ENCODE data around the gene RPS6KC1.
"Not testable (repeated sequence)": the region's sequence is repeated elsewhere in the genome, so short reads cannot be mapped to it uniquely, and the experiment has no call there.

Gene RPS6KC1

DNA sequence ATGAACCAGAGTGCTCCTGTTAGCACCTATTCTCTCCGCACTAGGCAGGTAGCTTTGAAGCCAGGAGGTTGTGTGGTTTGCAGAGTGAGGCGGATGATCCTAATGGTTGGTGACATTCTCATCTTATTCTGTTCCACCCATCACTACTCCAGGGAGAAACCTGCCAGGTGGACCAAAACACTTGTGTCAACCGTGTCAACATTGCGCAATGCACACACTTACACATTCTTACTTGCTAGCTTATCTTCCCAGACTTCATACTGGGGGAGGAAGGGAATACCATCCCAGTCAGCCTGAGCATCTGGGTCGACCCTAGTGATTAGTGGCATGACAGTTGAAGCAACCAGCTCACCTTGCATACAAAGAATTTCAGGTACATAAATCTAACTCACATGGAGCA, 236.9 kb downstream of the RPS6KC1 start:
- DNase-seq: no peak
- peaks cover 5 to 11% of the 10 kb centered on the region in 2 donors for H3K36me3 Mint-ChIP-seq
- peaks cover 2 to 6% of the 10 kb centered on the region in 2 donors for H3K9me3 Mint-ChIP-seq
- no peaks in the 10 kb centered on the region for H3K4me1 Mint-ChIP-seq
- H3K27ac Mint-ChIP-seq: no peak overlapping the region
- no peak overlapping the region for H3K4me3 Mint-ChIP-seq
- H3K27me3 Mint-ChIP-seq: no peaks in the 10 kb centered on the region
- no peak for ATAC-seq (replicated peaks)

DNA sequence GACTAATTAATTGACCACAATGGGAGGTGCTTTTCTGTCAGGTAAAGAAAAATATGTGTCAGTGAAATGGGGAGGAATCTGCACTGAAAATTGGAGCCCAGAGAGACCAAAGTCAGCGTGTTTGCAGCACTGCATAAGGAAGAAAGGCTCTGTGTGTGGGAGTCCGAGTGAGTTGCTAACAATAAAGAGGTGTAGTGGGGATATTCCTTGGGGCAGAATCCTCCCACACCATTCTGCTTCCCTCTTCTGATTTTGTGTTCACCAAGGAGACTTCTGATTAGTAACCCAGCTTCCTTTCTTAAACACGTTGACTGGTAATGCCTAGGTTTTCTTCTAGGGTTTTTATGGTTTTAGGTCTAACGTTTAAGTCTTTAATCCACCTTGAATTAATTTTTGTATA, 240.5 kb downstream of the RPS6KC1 start:
- ATAC-seq (replicated peaks): no peak
- Mint-ChIP-seq H3K36me3 (peaks cover 3 to 8% of the 10 kb centered on the region in 2 donors), H3K27me3 (no peaks in the 10 kb centered on the region), H3K9me3 (peaks cover 4 to 6% of the 10 kb centered on the region in 2 donors), H3K27ac (no peak overlapping the region), H3K4me3 (no peak overlapping the region), H3K4me1 (no peaks in the 10 kb centered on the region)
- DNase-seq: no peak

GRCh38 chr1:213292614-213293013, 241.6 kb downstream of the RPS6KC1 start:
- DNase-seq: no peak
- no peak for ATAC-seq (replicated peaks)
- Mint-ChIP-seq H3K4me1 (no peaks in the 10 kb centered on the region), H3K4me3 (no peak overlapping the region), H3K27me3 (no peaks in the 10 kb centered on the region), H3K27ac (no peak overlapping the region), H3K9me3 (peaks cover 5 to 7% of the 10 kb centered on the region in 2 donors), H3K36me3 (peaks cover 3 to 10% of the 10 kb centered on the region in 2 donors)

GRCh38 chr1:213295860-213296259, 244.8 kb downstream of the RPS6KC1 start:
- H3K4me1 Mint-ChIP-seq: no peaks in the 10 kb centered on the region
- peaks cover 7 to 9% of the 10 kb centered on the region in 2 donors for H3K9me3 Mint-ChIP-seq
- DNase-seq: no peak
- H3K27me3 Mint-ChIP-seq: no peaks in the 10 kb centered on the region
- no peak overlapping the region for H3K27ac Mint-ChIP-seq
- H3K36me3 Mint-ChIP-seq: peaks cover 9 to 11% of the 10 kb centered on the region in 2 donors
- no peak for ATAC-seq (replicated peaks)
- H3K4me3 Mint-ChIP-seq: no peak overlapping the region

DNA sequence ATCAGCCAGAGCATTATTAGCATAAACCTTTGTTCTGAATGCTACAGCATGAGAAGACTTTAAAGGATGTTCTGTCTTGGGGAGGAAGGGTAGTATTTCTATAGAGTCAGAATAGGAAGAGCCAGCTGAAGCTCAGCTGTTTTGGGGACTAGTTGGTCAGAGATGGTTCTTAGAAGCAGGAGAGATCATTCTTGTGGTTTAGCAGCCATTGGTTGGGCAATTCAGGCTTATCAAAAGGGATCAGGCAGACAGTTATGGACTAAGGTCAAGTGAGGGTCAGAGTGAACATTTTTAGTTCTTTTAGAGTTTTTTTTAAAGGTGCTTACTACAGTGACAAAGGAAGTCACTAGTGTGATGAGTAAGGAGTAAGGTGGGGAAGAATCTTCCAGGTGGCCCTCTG, 245.5 kb downstream of the RPS6KC1 start:
- no peak for ATAC-seq (replicated peaks)

DNA sequence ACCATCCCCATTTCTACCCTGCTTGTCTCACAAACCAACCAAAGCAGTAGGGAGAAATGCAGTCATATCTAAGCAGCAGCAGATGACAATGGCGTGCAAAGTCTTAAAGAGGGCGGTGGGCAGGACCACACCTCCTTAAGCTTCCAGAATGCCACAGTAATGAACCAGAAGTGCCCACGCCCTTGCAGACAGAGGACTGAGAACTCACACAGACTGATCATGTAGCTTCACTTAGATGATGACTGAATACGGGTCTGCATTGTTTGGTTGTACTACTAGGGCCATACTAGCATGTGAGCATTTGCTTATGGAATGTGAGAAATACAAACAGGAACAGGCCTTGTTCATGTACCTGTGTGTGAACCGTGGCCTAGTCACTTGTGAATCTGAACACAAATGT, 246.0 kb downstream of the RPS6KC1 start:
- H3K4me1 Mint-ChIP-seq: no peaks in the 10 kb centered on the region
- peaks cover 7 to 9% of the 10 kb centered on the region in 2 donors for H3K9me3 Mint-ChIP-seq
- no peak overlapping the region for H3K4me3 Mint-ChIP-seq

More for the DNA sequence above, 245.5 kb downstream of the RPS6KC1 start:
- H3K36me3 Mint-ChIP-seq: peaks cover 9 to 14% of the 10 kb centered on the region in 2 donors
- H3K4me3 Mint-ChIP-seq: no peak overlapping the region
- H3K27ac Mint-ChIP-seq: no peak overlapping the region
- H3K27me3 Mint-ChIP-seq: no peaks in the 10 kb centered on the region
- no peaks in the 10 kb centered on the region for H3K4me1 Mint-ChIP-seq
- peaks cover 7 to 9% of the 10 kb centered on the region in 2 donors for H3K9me3 Mint-ChIP-seq
- no peak for DNase-seq

DNA sequence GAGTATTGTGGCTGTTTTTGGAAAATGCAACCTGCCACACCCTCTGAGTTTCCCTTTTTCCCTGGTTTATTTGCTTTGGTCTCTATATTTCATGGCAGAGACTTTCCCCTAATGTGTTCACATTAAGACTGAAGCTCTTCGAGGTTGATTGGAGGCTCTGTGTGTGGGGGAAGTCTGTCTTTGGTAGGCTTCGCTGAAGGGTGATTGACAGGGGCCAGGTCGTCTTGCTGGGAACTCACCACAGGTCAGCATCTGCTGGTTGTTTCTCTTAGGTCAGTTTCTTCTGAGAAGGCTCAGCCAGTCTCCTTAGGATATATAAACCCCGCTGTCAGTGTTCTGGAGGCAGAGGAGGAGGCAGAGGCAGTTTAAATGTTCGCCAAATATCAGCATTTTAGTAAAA, 249.4 kb downstream of the RPS6KC1 start:
- ATAC-seq (replicated peaks) (no peak), DNase-seq (no peak)
- Mint-ChIP-seq H3K4me3 (no peak overlapping the region), H3K27me3 (no peaks in the 10 kb centered on the region), H3K36me3 (peaks cover 9 to 13% of the 10 kb centered on the region in 2 donors), H3K27ac (no peak overlapping the region), H3K4me1 (no peaks in the 10 kb centered on the region), H3K9me3 (peaks cover 7 to 9% of the 10 kb centered on the region in 2 donors)

More for the DNA sequence above, 246.0 kb downstream of the RPS6KC1 start:
- ATAC-seq (replicated peaks): no peak
- Mint-ChIP-seq H3K27ac (no peak overlapping the region), H3K27me3 (no peaks in the 10 kb centered on the region), H3K36me3 (peaks cover 9 to 14% of the 10 kb centered on the region in 2 donors)
- no peak for DNase-seq

- DNase-seq; H3K9me3 Mint-ChIP-seq; H3K27ac Mint-ChIP-seq; ATAC-seq (replicated peaks); H3K4me3 Mint-ChIP-seq; H3K27me3 Mint-ChIP-seq; H3K4me1 Mint-ChIP-seq: not testable (repeated sequence)
- peaks cover 5 to 11% of the 10 kb centered on the region in 2 donors for H3K36me3 Mint-ChIP-seq
Observed at GRCh38 chr1:213301524-213301923, 250.5 kb downstream of the RPS6KC1 start.

- Mint-ChIP-seq H3K9me3 (peaks cover 0 to 1% of the 10 kb centered on the region in 2 donors), H3K27ac (no peak overlapping the region), H3K4me3 (no peak overlapping the region), H3K4me1 (no peaks in the 10 kb centered on the region), H3K36me3 (peaks cover 0 to 11% of the 10 kb centered on the region in 2 donors), H3K27me3 (no peaks in the 10 kb centered on the region)
- ATAC-seq (replicated peaks) (no peak), DNase-seq (no peak)
Observed at GRCh38 chr1:213303286-213303685, 252.2 kb downstream of the RPS6KC1 start.

GRCh38 chr1:213315571-213315970, 264.5 kb downstream of the RPS6KC1 start:
- H3K36me3 Mint-ChIP-seq: no peaks in the 10 kb centered on the region
- DNase-seq (no peak), ATAC-seq (replicated peaks) (no peak)
- no peaks in the 10 kb centered on the region for H3K4me1 Mint-ChIP-seq
- peaks cover 4 to 5% of the 10 kb centered on the region in 2 donors for H3K9me3 Mint-ChIP-seq
- H3K27me3 Mint-ChIP-seq: peaks cover 4 to 14% of the 10 kb centered on the region in 2 donors
- H3K4me3 Mint-ChIP-seq: no peak overlapping the region
- no peak overlapping the region for H3K27ac Mint-ChIP-seq

- not testable (repeated sequence) for DNase-seq; H3K9me3 Mint-ChIP-seq; H3K27ac Mint-ChIP-seq; H3K4me1 Mint-ChIP-seq; H3K36me3 Mint-ChIP-seq; H3K4me3 Mint-ChIP-seq; H3K27me3 Mint-ChIP-seq; ATAC-seq (replicated peaks)
Observed at GRCh38 chr1:213318458-213318857, 267.4 kb downstream of the RPS6KC1 start.

DNA sequence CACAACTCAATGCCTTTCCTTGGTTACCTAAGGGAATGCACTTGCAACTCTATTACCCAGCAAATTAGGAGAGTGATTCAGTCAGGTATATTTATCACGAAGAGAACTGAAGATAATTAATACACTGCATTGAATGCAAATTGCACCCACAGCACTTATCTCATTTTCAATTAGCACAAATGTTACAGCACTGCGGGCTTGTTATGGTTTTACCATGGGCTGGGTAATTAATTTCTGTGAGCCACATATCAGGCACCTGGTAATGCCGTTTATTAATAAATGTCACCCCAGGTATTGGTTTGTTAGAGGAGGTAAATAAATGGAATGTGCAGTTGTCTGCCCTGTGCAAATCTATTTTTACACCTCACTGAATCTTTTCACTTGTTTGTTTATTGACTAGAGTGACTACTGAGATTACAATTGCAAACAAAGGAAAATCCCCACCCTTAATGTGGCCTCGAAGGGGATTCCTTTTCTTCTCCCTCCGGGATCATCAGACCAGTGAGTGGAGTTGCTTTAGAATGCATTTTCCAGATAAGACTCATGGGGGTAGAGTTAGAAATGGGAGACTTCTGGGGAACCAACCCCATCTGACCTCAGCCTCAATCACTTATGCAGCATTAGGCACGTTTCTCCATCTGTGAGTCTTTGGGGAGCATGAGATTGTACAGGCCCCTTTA, 269.3 kb downstream of the RPS6KC1 start:
- H3K4me1 Mint-ChIP-seq: no peaks in the 10 kb centered on the region
- no peak overlapping the region for H3K4me3 Mint-ChIP-seq
- no peak for ATAC-seq (replicated peaks)
- H3K27me3 Mint-ChIP-seq: peaks cover 0 to 8% of the 10 kb centered on the region in 2 donors
- no peak overlapping the region for H3K27ac Mint-ChIP-seq
- H3K9me3 Mint-ChIP-seq: peaks cover 4% of the 10 kb centered on the region in 2 donors
- no peaks in the 10 kb centered on the region for H3K36me3 Mint-ChIP-seq
- no peak for DNase-seq
